Lung (tissue), 16 donors: ENCODE data around the gene TKFC. TPM values are rescaled to one million over a fixed set of nuclear protein-coding genes. Genes with fewer than 3 reads are reported as not detected.
A peak's percentile ranks its signal among the peaks of the same experiment; 100 is the strongest.

ENCODE experiments used
- ATAC-seq: fragments of 200-7000 bp; cut with Tn5 transposase; one replicate; pipeline ENCODE4 v1.9.1; 2020; ENCODE audit warnings: moderate number of reproducible peaks; ENCODE audit not compliant: insufficient read depth, low FRiP score
- DNase-seq, 3 donors: peaks; one replicate each; pipeline ENCODE4 v3.0.0-alpha.2; 2013 to 2017
- H3K27ac ChIP-seq, 2 donors: one replicate each; pipeline ENCODE4 v1.5.1; 2013; ENCODE audit warnings: mild to moderate bottlenecking in 2 of 2, moderate library complexity in 2 of 2, control low read depth in 1 of 2, inconsistent platforms in 1 of 2, low read depth in 1 of 2, low read length in 1 of 2
- H3K27me3 ChIP-seq, 3 donors: one replicate each; pipeline ENCODE4 v1.5.1; 2013; ENCODE audit warnings: low read length in 2 of 3; ENCODE audit not compliant: control insufficient read depth in 3 of 3, insufficient read depth in 3 of 3
- H3K36me3 ChIP-seq, 4 donors: one replicate each; pipeline ENCODE4 v1.5.1; 2013; ENCODE audit warnings: low read length in 4 of 4, mild to moderate bottlenecking in 1 of 4, moderate library complexity in 1 of 4; ENCODE audit not compliant: control insufficient read depth in 4 of 4, insufficient read depth in 4 of 4
- H3K4me1 ChIP-seq, 5 donors: one replicate each; pipeline ENCODE4 v1.5.1; 2013; ENCODE audit warnings: low read length in 5 of 5, mild to moderate bottlenecking in 2 of 5, moderate library complexity in 1 of 5; ENCODE audit not compliant: control insufficient read depth in 5 of 5, insufficient read depth in 5 of 5
- H3K4me3 ChIP-seq: one replicate; pipeline ENCODE4 v1.5.1; 2013; ENCODE audit warnings: mild to moderate bottlenecking, control low read depth, moderate library complexity
- H3K9ac ChIP-seq, 2 donors: one replicate each; pipeline ENCODE4 v1.5.1; 2013; ENCODE audit warnings: low read length in 2 of 2, control low read depth in 1 of 2; ENCODE audit not compliant: insufficient read depth in 1 of 2
- H3K9me3 ChIP-seq, 4 donors: one replicate each; pipeline ENCODE4 v1.5.1; 2013; ENCODE audit warnings: low read length in 3 of 4, mild to moderate bottlenecking in 1 of 4, moderate library complexity in 1 of 4; ENCODE audit not compliant: control insufficient read depth in 4 of 4, insufficient read depth in 3 of 4
- CTCF ChIP-seq: IDR thresholded peaks from 2 replicates; pipeline ENCODE4 v1.5.1; 2012; ENCODE audit warnings: mild to moderate bottlenecking; ENCODE audit errors: control extremely low read depth, extremely low read depth
- WGBS, 2 donors: extraction: QIAGEN DNeasy Blood & Tissue Kit; methylation state at CpG; one replicate each; pipeline ENCODE4 v1.1.7; 2013; 5-methylcytosine and 5-hydroxymethylcytosine counted together
- long read RNA-seq, 5 donors: transcript quantifications; one replicate each; lab custom pipeline, GENCODE V29; 2026
- polyA plus RNA-seq, 2 donors: library from polyadenylated mRNA; stranded (reverse); fragments of 200-250 nt; gene quantifications; one replicate each; pipeline ENCODE4 v1.2.1, GENCODE V29; 2013
- total RNA-seq, 2 donors: library from RNA; depleted of rRNA in 1 of 2; stranded (reverse); fragments of >200 nt in 1 of 2; gene quantifications; one replicate each; pipeline ENCODE4 v1.2.1, GENCODE V29; 2014 to 2021
- donor health status: control.
- donor health status: control.
- donor health status: Bipolar disorder and iron deficiency.
- donor health status: healthy.
- donor health status: DM: yes; HTN: yes; CAD: no.

The TKFC gene
- 10 to 100 TPM; 35.2 to 69.2 TPM for total RNA-seq
- polyA plus RNA-seq = 10 to 100 TPM; 35.0 to 44.4 TPM
- long read RNA-seq, donor 1, full-length matches to known transcripts = 3 of 3 reads
- long read RNA-seq, donor 1, partial matches to known transcripts = 0 of 3 reads
- long read RNA-seq, donor 1, other reads (novel, unspliced or antisense) = 0 of 3 reads
- long read RNA-seq, donor 2 = 0 reads
- long read RNA-seq, donor 3, partial matches to known transcripts = 0 of 1 reads
- long read RNA-seq, donor 3, other reads (novel, unspliced or antisense) = 0 of 1 reads
- long read RNA-seq, donor 4 = 0 reads
- long read RNA-seq, donor 5, full-length matches to known transcripts = 3 of 10 reads
- long read RNA-seq, donor 5, partial matches to known transcripts = 7 of 10 reads
- long read RNA-seq, donor 5, other reads (novel, unspliced or antisense) = 0 of 10 reads

DNA sequence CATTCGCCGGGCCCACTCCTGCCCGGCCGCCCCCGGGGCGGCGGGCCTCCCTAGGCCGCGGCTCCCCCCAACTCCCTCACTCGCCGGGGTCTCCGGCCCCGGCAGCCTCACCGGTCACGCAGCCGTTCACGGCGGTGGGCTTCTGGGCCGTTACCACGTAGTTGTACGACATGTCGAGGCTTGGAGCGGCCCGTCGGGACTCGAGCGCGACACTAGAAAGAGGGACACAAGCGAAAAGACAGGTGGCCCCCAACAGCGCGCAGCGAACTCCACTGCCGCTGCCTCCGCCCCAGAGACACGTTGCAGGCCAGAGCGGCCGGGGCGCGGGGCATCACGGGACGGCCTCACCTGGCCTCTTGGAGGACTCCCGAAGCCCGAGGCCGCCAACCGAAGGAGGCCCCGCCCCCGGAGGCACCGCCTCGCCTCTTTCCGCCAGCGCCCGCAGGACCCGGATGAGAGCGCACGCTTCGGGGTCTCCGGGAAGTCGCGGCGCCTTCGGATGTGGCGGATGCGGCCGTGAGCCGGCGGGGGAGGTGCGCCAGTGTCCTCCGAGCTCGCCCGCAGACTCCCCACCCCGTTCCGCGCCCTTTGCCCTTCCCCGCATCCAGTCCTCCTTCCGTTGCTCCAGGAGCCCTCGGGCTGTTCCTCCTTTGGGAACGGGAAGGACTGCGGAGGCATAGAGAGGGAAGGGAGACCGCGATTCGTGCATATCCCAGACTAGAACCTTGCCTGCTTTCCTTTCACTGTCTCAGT lies at the start of gene TKFC, which contains the start of gene DDB1:
Gene TKFC (plus strand): TSS at position 432 of the 753 bp plus-strand sequence. CDS start 1,501 bp downstream, outside the sequence.
Gene DDB1 (minus strand): TSS at position 309 of the 753 bp plus-strand sequence. CDS start 137 bp downstream, at position 172.
- DNase-seq (peak; percentile 95 to 97 (median 96)), ATAC-seq (peak; percentile 95)
- Histone ChIP-seq H3K27ac (peak within 1 kb of the TSS; percentile 92 to 96), H3K36me3 (peaks cover 5 to 10% (median 6%) of the 10 kb centered on the region in 4 donors), H3K4me1 (peaks cover 7 to 30% (median 10%) of the 10 kb centered on the region in 5 donors), H3K9ac (peak within 1 kb of the TSS; percentile 94 to 99), H3K4me3 (peak within 1 kb of the TSS; percentile 82), H3K9me3 (no peaks in the 10 kb centered on the region), H3K27me3 (no peaks in the 10 kb centered on the region)
- no peak for TF ChIP-seq CTCF
- WGBS, 2 donors = 0 to 1% methylated on average over 68 to 81 of the region's 81 CpGs

DNA sequence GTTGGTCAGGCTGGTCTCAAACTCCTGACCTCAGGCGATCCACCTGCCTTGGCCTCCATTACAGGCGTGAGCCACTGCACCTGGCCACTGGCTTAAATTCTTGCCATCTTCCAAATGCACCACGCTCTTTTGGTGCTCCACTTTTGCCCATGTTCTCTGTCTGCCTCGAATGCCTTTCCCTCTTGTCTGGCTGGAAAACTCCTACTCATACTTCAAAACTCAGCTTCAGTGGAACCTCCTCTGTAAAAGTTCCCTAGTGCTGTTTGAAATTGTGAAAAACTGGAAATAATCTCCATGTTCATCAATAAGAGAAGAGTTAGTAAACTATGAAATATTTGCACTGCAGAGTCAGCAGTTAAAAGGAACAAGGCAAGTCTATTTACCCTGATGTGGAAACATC lies 49.4 kb upstream of the TKFC start:
- no peak for ATAC-seq
- no peak for TF ChIP-seq CTCF

GRCh38 chr11:61287338-61287977 lies 45.6 kb upstream of the TKFC start:
- DNase-seq (no peak), ATAC-seq (no peak)
- no peaks in the 10 kb centered on the region for H3K36me3 ChIP-seq
- H3K9ac ChIP-seq = no peak overlapping the region
- WGBS, 2 donors = 82 to 84% methylated on average over 14 of the region's 14 CpGs
- H3K4me1 ChIP-seq = no peaks in the 10 kb centered on the region
- H3K4me3 ChIP-seq = no peak overlapping the region
- peaks cover 0 to 5% (median 0%) of the 10 kb centered on the region in 4 donors for H3K9me3 ChIP-seq
- no peak for TF ChIP-seq CTCF
- no peak overlapping the region for H3K27ac ChIP-seq
- no peaks in the 10 kb centered on the region for H3K27me3 ChIP-seq

More for the DNA sequence above, 49.4 kb upstream of the TKFC start:
- no peak overlapping the region for H3K9ac ChIP-seq
- peaks cover 0 to 3% (median 0%) of the 10 kb centered on the region in 4 donors for H3K9me3 ChIP-seq
- WGBS, 2 donors = 88 to 95% methylated on average over 4 of the region's 4 CpGs
- DNase-seq = no peak
- no peaks in the 10 kb centered on the region for H3K27me3 ChIP-seq
- H3K4me3 ChIP-seq = no peak overlapping the region
- H3K36me3 ChIP-seq = no peaks in the 10 kb centered on the region
- H3K27ac ChIP-seq = no peak overlapping the region
- no peaks in the 10 kb centered on the region for H3K4me1 ChIP-seq
